ENCODE measurements around the gene RNF227.

- TF ChIP-seq CTCF (IDR thresholded peaks at IDR 0.05) (peak in 4 of 5 experiments; percentile 12 to 41 (median 22)), POLR2A (IDR thresholded peaks at IDR 0.05) (no peak), POLR2AphosphoS5 (IDR thresholded peaks at IDR 0.05) (no peak)
Observed at GRCh38 chr17:7932949-7933348, 16.9 kb upstream of the RNF227 start.

Data from transverse colon (tissue), 4 donors.